Cardiac muscle cell (in vitro differentiated cells and primary cell): ENCODE measurements around the gene NPEPL1. TPM values are rescaled to one million over a fixed set of nuclear protein-coding genes. Genes with fewer than 3 reads are reported as not detected.

Experiments used
- DNase-seq, 2 donors: peaks; one replicate each; pipeline versions ENCODE4 v3.0.0 to v3.0.0-alpha.2; 2010 to 2017; ENCODE audit warnings: low read depth in 1 of 2, low spot score in 1 of 2
- H3K27ac ChIP-seq: fragments of 200-600 bp; sonication (generic); 2 replicates; pipeline ENCODE4 v1.5.1; 2016
- H3K27me3 ChIP-seq: fragments of 200-600 bp; sonication (generic); 2 replicates; pipeline ENCODE4 v1.6.0; 2016; ENCODE audit warnings: control low read depth
- H3K36me3 ChIP-seq: fragments of 200-600 bp; sonication (generic); 2 replicates; pipeline ENCODE4 v1.5.1; 2016; ENCODE audit warnings: control low read depth
- H3K4me1 ChIP-seq: fragments of 200-600 bp; sonication (generic); 2 replicates; pipeline ENCODE4 v1.8.1; 2017; ENCODE audit warnings: low read depth, mild to moderate bottlenecking, mixed run types
- H3K4me3 ChIP-seq: fragments of 200-600 bp; sonication (generic); 2 replicates; pipeline ENCODE4 v1.5.1; 2016; ENCODE audit warnings: mild to moderate bottlenecking
- H3K9me3 ChIP-seq: fragments of 200-600 bp; sonication (generic); 2 replicates; pipeline ENCODE4 v1.5.1; 2017; ENCODE audit warnings: low read depth, mild to moderate bottlenecking, control low read depth
- polyA plus RNA-seq: library from polyadenylated mRNA; unstranded; fragments of >200 nt; fragmentation: Nextera tagmentation; extraction: Ambion mirVana; gene quantifications from 2 replicates; pipeline ENCODE4 v1.2.1, GENCODE V29; 2016
- total RNA-seq: library from RNA; depleted of rRNA; stranded (reverse); fragments of >200 nt; gene quantifications from 2 replicates; pipeline ENCODE4 v1.2.3, GENCODE V29; 2016
- TF ChIP-seq, protein P1 (sequence below): IDR thresholded peaks from 2 replicates; pipeline ENCODE4 v1.5.1; 2012; ENCODE audit warnings: low read depth, mild to moderate bottlenecking, low read length

The NPEPL1 gene
- total and polyA plus RNA-seq, 2 experiments from 2014 or later = 58.4 to 59.0 TPM

GRCh38 chr20:58700121-58700821, 7.7 kb downstream of the NPEPL1 start:
- Histone ChIP-seq H3K9me3 (no peaks in the 10 kb centered on the region), H3K27me3 (no peaks in the 10 kb centered on the region), H3K36me3 (peaks cover 25% of the 10 kb centered on the region), H3K4me3 (no peak overlapping the region), H3K27ac (no peak overlapping the region), H3K4me1 (no peaks in the 10 kb centered on the region)
- DNase-seq = peak in 1 of 2 donors; percentile 7
- TF ChIP-seq, protein P1, sequence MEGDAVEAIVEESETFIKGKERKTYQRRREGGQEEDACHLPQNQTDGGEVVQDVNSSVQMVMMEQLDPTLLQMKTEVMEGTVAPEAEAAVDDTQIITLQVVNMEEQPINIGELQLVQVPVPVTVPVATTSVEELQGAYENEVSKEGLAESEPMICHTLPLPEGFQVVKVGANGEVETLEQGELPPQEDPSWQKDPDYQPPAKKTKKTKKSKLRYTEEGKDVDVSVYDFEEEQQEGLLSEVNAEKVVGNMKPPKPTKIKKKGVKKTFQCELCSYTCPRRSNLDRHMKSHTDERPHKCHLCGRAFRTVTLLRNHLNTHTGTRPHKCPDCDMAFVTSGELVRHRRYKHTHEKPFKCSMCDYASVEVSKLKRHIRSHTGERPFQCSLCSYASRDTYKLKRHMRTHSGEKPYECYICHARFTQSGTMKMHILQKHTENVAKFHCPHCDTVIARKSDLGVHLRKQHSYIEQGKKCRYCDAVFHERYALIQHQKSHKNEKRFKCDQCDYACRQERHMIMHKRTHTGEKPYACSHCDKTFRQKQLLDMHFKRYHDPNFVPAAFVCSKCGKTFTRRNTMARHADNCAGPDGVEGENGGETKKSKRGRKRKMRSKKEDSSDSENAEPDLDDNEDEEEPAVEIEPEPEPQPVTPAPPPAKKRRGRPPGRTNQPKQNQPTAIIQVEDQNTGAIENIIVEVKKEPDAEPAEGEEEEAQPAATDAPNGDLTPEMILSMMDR = no peak

GRCh38 chr20:58700823-58701222, 8.2 kb downstream of the NPEPL1 start:
- no peaks in the 10 kb centered on the region for H3K9me3 ChIP-seq
- H3K27me3 ChIP-seq = no peaks in the 10 kb centered on the region
- peaks cover 25% of the 10 kb centered on the region for H3K36me3 ChIP-seq
- TF ChIP-seq, protein P1 = no peak
- H3K4me1 ChIP-seq = no peaks in the 10 kb centered on the region
- peak in 1 of 2 donors; percentile 10 for DNase-seq
- no peak overlapping the region for H3K4me3 ChIP-seq
- no peak overlapping the region for H3K27ac ChIP-seq

DNA sequence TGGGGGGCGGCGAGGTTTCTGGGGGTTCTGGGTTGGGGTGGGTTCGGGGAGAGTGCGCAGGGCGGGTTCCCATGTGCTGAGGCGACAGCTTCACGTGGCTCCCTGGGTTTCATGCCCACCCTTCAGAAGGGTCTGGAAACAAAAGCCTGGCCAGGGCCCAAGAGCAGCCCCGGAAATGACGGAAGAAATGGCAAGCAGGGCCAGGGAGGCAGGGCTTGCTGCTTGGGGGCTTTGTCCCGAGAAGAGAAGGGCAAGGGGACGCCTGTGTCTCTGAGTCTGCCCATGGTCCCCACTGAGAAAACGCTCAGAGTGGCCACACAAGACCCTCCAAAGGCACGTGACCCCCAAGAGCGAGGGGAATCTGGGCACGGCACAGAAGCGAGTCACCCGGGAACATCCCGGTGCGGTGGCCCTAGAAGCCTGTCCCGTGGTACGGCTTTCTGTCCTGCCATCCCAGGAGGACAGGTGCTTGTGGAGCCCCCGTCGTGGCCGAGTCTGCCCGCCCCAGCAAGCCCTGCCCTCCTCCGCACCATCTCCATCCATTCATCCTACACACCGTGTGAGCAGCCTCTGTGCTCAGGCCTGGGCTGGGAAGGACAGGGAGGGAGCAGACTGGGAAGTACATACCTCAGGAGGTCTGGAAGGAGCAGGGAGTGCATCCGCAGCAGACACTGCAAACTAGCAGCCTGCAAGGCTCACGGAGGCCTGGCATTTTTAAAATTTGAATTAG, 9.0 kb downstream of the NPEPL1 start:
- Histone ChIP-seq H3K27me3 (no peaks in the 10 kb centered on the region), H3K36me3 (peaks cover 25% of the 10 kb centered on the region), H3K27ac (no peak overlapping the region), H3K9me3 (no peaks in the 10 kb centered on the region), H3K4me3 (no peak overlapping the region), H3K4me1 (no peaks in the 10 kb centered on the region)
- no peak for DNase-seq
- TF ChIP-seq, protein P1 = no peak

DNA sequence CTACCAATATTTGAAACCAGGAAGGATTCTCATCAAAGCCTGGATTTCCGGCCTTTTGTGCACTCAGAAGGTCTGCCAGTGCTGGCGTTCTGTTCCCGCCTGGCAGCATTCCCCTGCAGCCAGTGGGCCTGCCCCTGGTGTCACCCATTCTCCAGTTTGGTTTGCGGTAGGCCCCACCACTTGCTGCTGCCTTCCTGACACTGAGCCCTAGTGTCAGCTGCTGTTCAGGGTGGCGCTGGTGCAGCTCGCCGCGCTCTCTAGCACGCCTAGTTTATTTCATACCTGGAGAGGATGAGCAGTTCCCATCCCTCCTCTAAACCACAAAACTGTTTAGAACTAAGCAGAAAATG, 9.5 kb downstream of the NPEPL1 start:
- Histone ChIP-seq H3K36me3 (peaks cover 25% of the 10 kb centered on the region), H3K4me1 (no peaks in the 10 kb centered on the region), H3K27ac (no peak overlapping the region), H3K27me3 (no peaks in the 10 kb centered on the region), H3K4me3 (no peak overlapping the region), H3K9me3 (no peaks in the 10 kb centered on the region)
- no peak for DNase-seq
- TF ChIP-seq, protein P1 = no peak

- no peak for DNase-seq
- Histone ChIP-seq H3K9me3 (no peaks in the 10 kb centered on the region), H3K4me1 (no peaks in the 10 kb centered on the region), H3K4me3 (no peak overlapping the region), H3K27ac (no peak overlapping the region), H3K36me3 (peaks cover 25% of the 10 kb centered on the region), H3K27me3 (no peaks in the 10 kb centered on the region)
- TF ChIP-seq, protein P1 = peak; percentile 26
Observed at GRCh38 chr20:58702859-58703648, 10.5 kb downstream of the NPEPL1 start.
